ENCODE data around the gene POU6F2. TPM values are rescaled to one million over a fixed set of nuclear protein-coding genes. Genes with fewer than 3 reads are reported as not detected.

POU6F2 gene
- polyA plus RNA-seq, 1 experiment = not detected

- Histone ChIP-seq H3K4me3 (ENCODE audit: low read depth, low read length) (no peak overlapping the region), H3K27me3 (ENCODE audit: control insufficient read depth, insufficient read depth, low read length) (no peaks in the 10 kb centered on the region), H3K36me3 (ENCODE audit: control insufficient read depth, insufficient read depth, low read length) (no peaks in the 10 kb centered on the region)
- ChIA-PET POLR2A (no interaction called here), CTCF (no interaction called here)
- no peak for TF ChIP-seq CTCF (IDR thresholded peaks at IDR 0.05; ENCODE audit: insufficient read depth, low read depth, low read length)
- no peak for DNase-seq (ENCODE audit: low read depth)
These were observed 113.4 kb downstream of the POU6F2 start for GRCh38 chr7:39091145-39091544.

- CTCF ChIA-PET = interaction anchor here (1.4 kb wide), 1 partner anchor 9 kb away, joined by 5 read pairs; no protein-coding TSS in a partner anchor
These were observed 114.1 kb downstream of the POU6F2 start for GRCh38 chr7:39091774-39092173.

GRCh38 chr7:39094731-39095130 is 117.0 kb downstream of the POU6F2 start:
- Histone ChIP-seq H3K27me3 (ENCODE audit: control insufficient read depth, insufficient read depth, low read length) (no peaks in the 10 kb centered on the region), H3K36me3 (ENCODE audit: control insufficient read depth, insufficient read depth, low read length) (no peaks in the 10 kb centered on the region), H3K4me3 (ENCODE audit: low read depth, low read length) (no peak overlapping the region)
- no peak for DNase-seq (ENCODE audit: low read depth)
- CTCF ChIA-PET = no interaction called here
- TF ChIP-seq CTCF (IDR thresholded peaks at IDR 0.05; ENCODE audit: insufficient read depth, low read depth, low read length) = no peak
- POLR2A ChIA-PET = no interaction called here

More at GRCh38 chr7:39091774-39092173, 114.1 kb downstream of the POU6F2 start:
- POLR2A ChIA-PET = no interaction called here
- no peak for DNase-seq (ENCODE audit: low read depth)
- TF ChIP-seq CTCF (IDR thresholded peaks at IDR 0.05; ENCODE audit: insufficient read depth, low read depth, low read length) = no peak
- H3K4me3 ChIP-seq (ENCODE audit: low read depth, low read length) = no peak overlapping the region
- no peaks in the 10 kb centered on the region for H3K27me3 ChIP-seq (ENCODE audit: control insufficient read depth, insufficient read depth, low read length)
- no peaks in the 10 kb centered on the region for H3K36me3 ChIP-seq (ENCODE audit: control insufficient read depth, insufficient read depth, low read length)

- no peak for DNase-seq (ENCODE audit: low read depth)
- Histone ChIP-seq H3K36me3 (ENCODE audit: control insufficient read depth, insufficient read depth, low read length) (no peaks in the 10 kb centered on the region), H3K27me3 (ENCODE audit: control insufficient read depth, insufficient read depth, low read length) (no peaks in the 10 kb centered on the region), H3K4me3 (ENCODE audit: low read depth, low read length) (no peak overlapping the region)
- POLR2A ChIA-PET = no interaction called here
- CTCF ChIA-PET = no interaction called here
- TF ChIP-seq CTCF (IDR thresholded peaks at IDR 0.05; ENCODE audit: insufficient read depth, low read depth, low read length) = no peak
These were observed 118.3 kb downstream of the POU6F2 start for GRCh38 chr7:39095875-39096619.

GRCh38 chr7:39098506-39098905 is 120.8 kb downstream of the POU6F2 start:
- Histone ChIP-seq H3K36me3 (ENCODE audit: control insufficient read depth, insufficient read depth, low read length) (no peaks in the 10 kb centered on the region), H3K27me3 (ENCODE audit: control insufficient read depth, insufficient read depth, low read length) (no peaks in the 10 kb centered on the region), H3K4me3 (ENCODE audit: low read depth, low read length) (no peak overlapping the region)
- ChIA-PET POLR2A (no interaction called here), CTCF (no interaction called here)
- DNase-seq (ENCODE audit: low read depth) = no peak
- no peak for TF ChIP-seq CTCF (IDR thresholded peaks at IDR 0.05; ENCODE audit: insufficient read depth, low read depth, low read length)

Data from BJ (cell line).